H9 (cell line): Measurements from ENCODE around the gene EIF1AY. TPM values are rescaled to one million over a fixed set of nuclear protein-coding genes. Genes with fewer than 3 reads are reported as not detected.

Source experiments
- DNase-seq: peaks from one replicate; pipeline ENCODE4 v3.0.0-alpha.2; 2017
- H2AFZ ChIP-seq: one replicate; pipeline ENCODE4 v1.6.1; 2013; ENCODE audit warnings: mild to moderate bottlenecking, low read length, control low read depth, moderate library complexity
- H2AK5ac ChIP-seq: 2 replicates; pipeline ENCODE4 v1.6.1; 2013; ENCODE audit warnings: low read length, control low read depth, mixed read lengths; ENCODE audit not compliant: insufficient read length
- H2BK120ac ChIP-seq: one replicate; pipeline ENCODE4 v1.6.1; 2013; ENCODE audit warnings: low read depth, mild to moderate bottlenecking, low read length, control low read depth, inconsistent platforms; ENCODE audit not compliant: poor library complexity, severe bottlenecking
- H2BK12ac ChIP-seq: 2 replicates; pipeline ENCODE4 v1.6.1; 2013; ENCODE audit warnings: low read length, control low read depth, mixed read lengths, low read depth; ENCODE audit not compliant: insufficient read length
- H2BK15ac ChIP-seq: 2 replicates; pipeline ENCODE4 v1.6.1; 2013; ENCODE audit warnings: low read depth, low read length, control low read depth
- H2BK20ac ChIP-seq: one replicate; pipeline ENCODE4 v1.6.1; 2013; ENCODE audit warnings: low read depth, mild to moderate bottlenecking, low read length, control low read depth, inconsistent platforms; ENCODE audit not compliant: poor library complexity, severe bottlenecking
- H2BK5ac ChIP-seq: 2 replicates; pipeline ENCODE4 v1.6.1; 2013; ENCODE audit warnings: low read length, control low read depth, mixed read lengths; ENCODE audit not compliant: insufficient read length
- H3K14ac ChIP-seq: 2 replicates; pipeline ENCODE4 v1.6.1; 2013; ENCODE audit warnings: low read length, control low read depth; ENCODE audit not compliant: insufficient read depth
- H3K18ac ChIP-seq: 2 replicates; pipeline ENCODE4 v1.6.1; 2013; ENCODE audit warnings: low read depth, mild to moderate bottlenecking, mixed read lengths, low read length, control low read depth; ENCODE audit not compliant: insufficient read length
- H3K23ac ChIP-seq: 2 replicates; pipeline ENCODE4 v1.6.1; 2013; ENCODE audit warnings: low read length, control low read depth, mixed read lengths, low read depth; ENCODE audit not compliant: insufficient read length
- H3K23me2 ChIP-seq: 2 replicates; pipeline ENCODE4 v1.6.1; 2013; ENCODE audit warnings: low read depth, mild to moderate bottlenecking, mixed read lengths, low read length, control low read depth; ENCODE audit not compliant: insufficient read length, poor library complexity, severe bottlenecking
- H3K27ac ChIP-seq: 2 replicates; pipeline ENCODE4 v1.5.1; 2013; ENCODE audit warnings: low read length, control low read depth, mixed read lengths, low read depth; ENCODE audit not compliant: insufficient read length
- H3K27me3 ChIP-seq: 2 replicates; pipeline ENCODE4 v1.6.1; 2013; ENCODE audit warnings: low read length, control low read depth, inconsistent platforms; ENCODE audit not compliant: insufficient read depth
- H3K4ac ChIP-seq: 2 replicates; pipeline ENCODE4 v1.6.1; 2013; ENCODE audit warnings: low read depth, mild to moderate bottlenecking, control low read depth, inconsistent platforms, low read length, moderate library complexity
- H3K4me1 ChIP-seq: 2 replicates; pipeline ENCODE4 v1.6.1; 2013; ENCODE audit warnings: low read length, control low read depth, inconsistent platforms; ENCODE audit not compliant: insufficient read depth
- H3K4me2 ChIP-seq: 2 replicates; pipeline ENCODE4 v1.6.1; 2013; ENCODE audit warnings: low read length, control low read depth, mixed read lengths; ENCODE audit not compliant: insufficient read length, insufficient read depth
- H3K56ac ChIP-seq: 2 replicates; pipeline ENCODE4 v1.6.1; 2013; ENCODE audit warnings: low read depth, mild to moderate bottlenecking, mixed read lengths, low read length, control low read depth; ENCODE audit not compliant: insufficient read length
- H3K79me1 ChIP-seq: 2 replicates; pipeline ENCODE4 v1.6.1; 2013; ENCODE audit warnings: low read depth, mild to moderate bottlenecking, moderate library complexity, low read length, control low read depth, inconsistent platforms; ENCODE audit not compliant: insufficient read depth, poor library complexity, severe bottlenecking
- H3K79me2 ChIP-seq: 2 replicates; pipeline ENCODE4 v1.6.1; 2013; ENCODE audit warnings: low read length, control low read depth, inconsistent platforms; ENCODE audit not compliant: insufficient read depth
- H3K9ac ChIP-seq: 2 replicates; pipeline ENCODE4 v1.6.1; 2013; ENCODE audit warnings: low read length, control low read depth, mixed read lengths; ENCODE audit not compliant: insufficient read length; ENCODE audit errors: extremely low read depth
- H3K9me3 ChIP-seq: one replicate; pipeline ENCODE4 v1.6.1; 2013; ENCODE audit warnings: low read depth, low read length, inconsistent platforms; ENCODE audit not compliant: control insufficient read depth
- H3T11ph ChIP-seq: one replicate; pipeline ENCODE4 v1.6.1; 2013; ENCODE audit warnings: mild to moderate bottlenecking, low read length, control low read depth, inconsistent platforms
- H4K20me1 ChIP-seq: one replicate; pipeline ENCODE4 v1.6.1; 2013; ENCODE audit not compliant: control insufficient read depth, insufficient read length, insufficient read depth
- H4K5ac ChIP-seq: 2 replicates; pipeline ENCODE4 v1.6.1; 2013; ENCODE audit warnings: low read depth, mild to moderate bottlenecking, mixed read lengths, low read length, control low read depth; ENCODE audit not compliant: insufficient read length
- H4K8ac ChIP-seq: replicated peaks from 2 replicates; pipeline ENCODE4 v1.6.1; 2013; ENCODE audit warnings: low read length, control low read depth, mixed read lengths, low read depth; ENCODE audit not compliant: insufficient read length
- H4K91ac ChIP-seq: 2 replicates; pipeline ENCODE4 v1.6.1; 2013; ENCODE audit warnings: low read depth, mild to moderate bottlenecking, moderate library complexity, mixed read lengths, low read length, control low read depth; ENCODE audit not compliant: insufficient read length
- H3K27ac Mint-ChIP-seq, 3 experiments: 2 replicates in 2 of 3; 3 replicates in 1 of 3; pipeline ENCODE4 v1.8.0; 2020 to 2021; ENCODE audit warnings: mixed read lengths in 3 of 3, mild to moderate bottlenecking in 1 of 3, moderate library complexity in 1 of 3
- H3K27me3 Mint-ChIP-seq: 2 replicates; pipeline ENCODE4 v1.8.0; 2021; ENCODE audit warnings: low read depth, mild to moderate bottlenecking, moderate library complexity, mixed read lengths
- H3K36me3 Mint-ChIP-seq, 3 experiments: 2 replicates in 2 of 3; 3 replicates in 1 of 3; pipeline ENCODE4 v1.8.0; 2020 to 2021; ENCODE audit warnings: low read depth in 3 of 3, mixed read lengths in 3 of 3; ENCODE audit not compliant: insufficient read depth in 1 of 3
- H3K4me1 Mint-ChIP-seq, 2 experiments: 2 replicates each; pipeline ENCODE4 v1.8.0; 2020; ENCODE audit warnings: mixed read lengths in 2 of 2
- H3K4me3 Mint-ChIP-seq, 2 experiments: 2 replicates in 1 of 2; 3 replicates in 1 of 2; pipeline ENCODE4 v1.8.0; 2020 to 2021; ENCODE audit warnings: mild to moderate bottlenecking in 2 of 2, mixed read lengths in 2 of 2, moderate library complexity in 1 of 2
- H3K9me3 Mint-ChIP-seq, 2 experiments: 2 replicates in 1 of 2; 3 replicates in 1 of 2; pipeline ENCODE4 v1.8.0; 2020; ENCODE audit warnings: mild to moderate bottlenecking in 2 of 2, mixed read lengths in 2 of 2, moderate library complexity in 1 of 2
- WGBS: extraction: QIAGEN DNeasy Blood & Tissue Kit; methylation state at CpG from one replicate; pipeline ENCODE4 v1.1.7; 2013; ENCODE audit warnings: missing lambda C conversion rate, low lambda C conversion rate, mixed read lengths; ENCODE audit not compliant: insufficient read length; ENCODE audit errors: extremely low coverage; 5-methylcytosine and 5-hydroxymethylcytosine counted together
- total RNA-seq: library from RNA; stranded (reverse); gene quantifications from 2 replicates; pipeline ENCODE4 v1.2.1, GENCODE V29; 2021
- TF ChIP-seq, protein P1 (sequence below): fragments of 200-600 bp; sonication (generic); conservative IDR thresholded peaks from 3 replicates; pipeline ENCODE4 v1.8.0; 2021; ENCODE audit warnings: antibody characterized with exemption, mild to moderate bottlenecking

Gene EIF1AY
- total RNA-seq, 1 experiment from 2014 or later = not detected

DNA sequence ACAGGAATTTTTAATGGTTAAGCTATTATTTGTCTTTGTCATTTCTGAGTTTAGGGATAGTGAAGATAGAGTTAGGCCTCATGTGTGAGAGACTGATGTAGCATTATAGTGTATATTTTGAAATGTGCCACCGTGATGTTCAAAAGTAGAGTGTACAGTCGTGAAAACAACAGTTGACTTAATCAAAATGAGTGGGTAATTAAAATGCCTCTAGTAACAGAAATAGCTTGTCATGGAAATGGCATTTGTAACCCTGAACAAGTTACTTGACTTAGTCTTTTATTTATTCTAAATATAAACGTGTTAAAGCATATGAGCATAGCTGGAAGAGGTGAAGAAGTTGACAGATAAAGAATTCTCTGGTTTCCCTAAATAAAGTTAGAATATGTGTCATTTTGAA is 6.1 kb downstream of the EIF1AY start:
- H3K27ac Mint-ChIP-seq = no peak overlapping the region
- H3K18ac ChIP-seq = no peak overlapping the region
- H3K36me3 Mint-ChIP-seq = no peaks in the 10 kb centered on the region
- no peak for DNase-seq
- no peak overlapping the region for H4K5ac ChIP-seq
- no peak overlapping the region for H4K8ac ChIP-seq
- H3K4me3 Mint-ChIP-seq = no peak overlapping the region
- H3K4ac ChIP-seq = no peak overlapping the region
- H3K27me3 Mint-ChIP-seq = no peaks in the 10 kb centered on the region
- no peak overlapping the region for H2BK5ac ChIP-seq
- H3K79me1 ChIP-seq = no peaks in the 10 kb centered on the region
- no peaks in the 10 kb centered on the region for H3K4me1 Mint-ChIP-seq
- no peak overlapping the region for H3K23ac ChIP-seq
- no peak overlapping the region for H2BK12ac ChIP-seq
- no peak overlapping the region for H3K14ac ChIP-seq
- no peaks in the 10 kb centered on the region for H3K9me3 ChIP-seq
- no peak overlapping the region for H2BK20ac ChIP-seq
- no peaks in the 10 kb centered on the region for H3K4me1 ChIP-seq
- no peak overlapping the region for H3K27ac ChIP-seq
- no peak overlapping the region for H2BK15ac ChIP-seq
- no peak overlapping the region for H3T11ph ChIP-seq
- H3K56ac ChIP-seq = no peak overlapping the region
- H4K20me1 ChIP-seq = no peaks in the 10 kb centered on the region
- WGBS = no CpG with 5 or more reads among the region's 3 CpGs
- H3K9me3 Mint-ChIP-seq = no peaks in the 10 kb centered on the region
- no peaks in the 10 kb centered on the region for H3K27me3 ChIP-seq
- no peak overlapping the region for H2AFZ ChIP-seq
- no peak overlapping the region for H4K91ac ChIP-seq
- no peak overlapping the region for H2AK5ac ChIP-seq
- no peak overlapping the region for H3K4me2 ChIP-seq
- no peak overlapping the region for H3K9ac ChIP-seq
- H3K79me2 ChIP-seq = no peaks in the 10 kb centered on the region
- TF ChIP-seq, protein P1, sequence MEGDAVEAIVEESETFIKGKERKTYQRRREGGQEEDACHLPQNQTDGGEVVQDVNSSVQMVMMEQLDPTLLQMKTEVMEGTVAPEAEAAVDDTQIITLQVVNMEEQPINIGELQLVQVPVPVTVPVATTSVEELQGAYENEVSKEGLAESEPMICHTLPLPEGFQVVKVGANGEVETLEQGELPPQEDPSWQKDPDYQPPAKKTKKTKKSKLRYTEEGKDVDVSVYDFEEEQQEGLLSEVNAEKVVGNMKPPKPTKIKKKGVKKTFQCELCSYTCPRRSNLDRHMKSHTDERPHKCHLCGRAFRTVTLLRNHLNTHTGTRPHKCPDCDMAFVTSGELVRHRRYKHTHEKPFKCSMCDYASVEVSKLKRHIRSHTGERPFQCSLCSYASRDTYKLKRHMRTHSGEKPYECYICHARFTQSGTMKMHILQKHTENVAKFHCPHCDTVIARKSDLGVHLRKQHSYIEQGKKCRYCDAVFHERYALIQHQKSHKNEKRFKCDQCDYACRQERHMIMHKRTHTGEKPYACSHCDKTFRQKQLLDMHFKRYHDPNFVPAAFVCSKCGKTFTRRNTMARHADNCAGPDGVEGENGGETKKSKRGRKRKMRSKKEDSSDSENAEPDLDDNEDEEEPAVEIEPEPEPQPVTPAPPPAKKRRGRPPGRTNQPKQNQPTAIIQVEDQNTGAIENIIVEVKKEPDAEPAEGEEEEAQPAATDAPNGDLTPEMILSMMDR = no peak
- H3K23me2 ChIP-seq = no peaks in the 10 kb centered on the region
- no peak overlapping the region for H2BK120ac ChIP-seq
